Measurements from ENCODE around the gene HFE.
"Not testable (repeated sequence)": the region's sequence is repeated elsewhere in the genome, so short reads cannot be mapped to it uniquely, and the experiment has no call there.

Gene HFE

DNA sequence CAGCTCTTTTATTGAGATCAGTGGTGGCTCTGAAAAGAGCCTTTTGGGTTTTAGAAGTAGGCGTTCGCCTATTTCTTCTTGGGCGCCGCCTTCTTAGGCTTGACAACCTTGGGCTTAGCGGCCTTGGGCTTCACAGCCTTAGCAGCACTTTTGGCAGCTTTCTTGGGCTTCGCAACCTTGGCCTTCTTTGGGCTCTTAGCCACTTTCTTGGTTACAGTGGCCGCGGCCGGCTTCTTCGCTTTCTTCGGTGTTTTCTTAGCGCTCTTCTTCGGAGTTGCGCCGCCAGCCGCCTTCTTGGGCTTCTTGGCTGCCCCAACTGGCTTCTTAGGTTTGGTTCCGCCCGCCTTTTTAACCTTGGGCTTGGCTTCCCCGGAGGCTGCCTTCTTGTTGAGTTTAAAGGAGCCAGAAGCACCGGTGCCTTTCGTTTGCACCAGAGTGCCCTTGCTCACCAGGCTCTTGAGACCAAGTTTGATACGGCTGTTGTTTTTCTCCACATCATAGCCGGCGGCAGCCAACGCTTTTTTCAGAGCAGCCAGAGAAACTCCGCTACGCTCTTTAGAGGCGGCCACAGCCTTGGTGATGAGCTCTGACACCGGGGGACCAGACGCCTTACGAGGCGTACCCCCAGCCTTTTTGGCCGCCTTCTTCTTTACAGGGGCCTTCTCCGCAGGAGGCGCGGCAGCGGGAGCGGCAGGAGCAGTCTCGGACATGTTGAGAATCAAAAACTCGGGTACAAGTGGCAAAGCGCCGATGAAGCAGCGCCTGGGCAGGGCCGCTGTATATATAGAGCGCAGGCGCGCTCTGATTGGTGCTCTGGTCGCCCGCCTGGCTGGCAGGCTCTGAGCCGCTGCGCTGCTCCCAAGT lies 31.3 kb upstream of the HFE start:
- in situ Hi-C loops (cut with HindIII; ENCODE audit: low sequenced_read_pairs), result no loop called here
- TF ChIP-seq, protein P1, sequence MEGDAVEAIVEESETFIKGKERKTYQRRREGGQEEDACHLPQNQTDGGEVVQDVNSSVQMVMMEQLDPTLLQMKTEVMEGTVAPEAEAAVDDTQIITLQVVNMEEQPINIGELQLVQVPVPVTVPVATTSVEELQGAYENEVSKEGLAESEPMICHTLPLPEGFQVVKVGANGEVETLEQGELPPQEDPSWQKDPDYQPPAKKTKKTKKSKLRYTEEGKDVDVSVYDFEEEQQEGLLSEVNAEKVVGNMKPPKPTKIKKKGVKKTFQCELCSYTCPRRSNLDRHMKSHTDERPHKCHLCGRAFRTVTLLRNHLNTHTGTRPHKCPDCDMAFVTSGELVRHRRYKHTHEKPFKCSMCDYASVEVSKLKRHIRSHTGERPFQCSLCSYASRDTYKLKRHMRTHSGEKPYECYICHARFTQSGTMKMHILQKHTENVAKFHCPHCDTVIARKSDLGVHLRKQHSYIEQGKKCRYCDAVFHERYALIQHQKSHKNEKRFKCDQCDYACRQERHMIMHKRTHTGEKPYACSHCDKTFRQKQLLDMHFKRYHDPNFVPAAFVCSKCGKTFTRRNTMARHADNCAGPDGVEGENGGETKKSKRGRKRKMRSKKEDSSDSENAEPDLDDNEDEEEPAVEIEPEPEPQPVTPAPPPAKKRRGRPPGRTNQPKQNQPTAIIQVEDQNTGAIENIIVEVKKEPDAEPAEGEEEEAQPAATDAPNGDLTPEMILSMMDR (IDR thresholded peaks at IDR 0.05; ENCODE audit: low read depth, low read length), result no peak
- peak overlapping the region; percentile 61 for H3K4me3 ChIP-seq (ENCODE audit: low read depth, low read length)
- peak; percentile 95 for DNase-seq (ENCODE audit: low read depth, low spot score)

DNA sequence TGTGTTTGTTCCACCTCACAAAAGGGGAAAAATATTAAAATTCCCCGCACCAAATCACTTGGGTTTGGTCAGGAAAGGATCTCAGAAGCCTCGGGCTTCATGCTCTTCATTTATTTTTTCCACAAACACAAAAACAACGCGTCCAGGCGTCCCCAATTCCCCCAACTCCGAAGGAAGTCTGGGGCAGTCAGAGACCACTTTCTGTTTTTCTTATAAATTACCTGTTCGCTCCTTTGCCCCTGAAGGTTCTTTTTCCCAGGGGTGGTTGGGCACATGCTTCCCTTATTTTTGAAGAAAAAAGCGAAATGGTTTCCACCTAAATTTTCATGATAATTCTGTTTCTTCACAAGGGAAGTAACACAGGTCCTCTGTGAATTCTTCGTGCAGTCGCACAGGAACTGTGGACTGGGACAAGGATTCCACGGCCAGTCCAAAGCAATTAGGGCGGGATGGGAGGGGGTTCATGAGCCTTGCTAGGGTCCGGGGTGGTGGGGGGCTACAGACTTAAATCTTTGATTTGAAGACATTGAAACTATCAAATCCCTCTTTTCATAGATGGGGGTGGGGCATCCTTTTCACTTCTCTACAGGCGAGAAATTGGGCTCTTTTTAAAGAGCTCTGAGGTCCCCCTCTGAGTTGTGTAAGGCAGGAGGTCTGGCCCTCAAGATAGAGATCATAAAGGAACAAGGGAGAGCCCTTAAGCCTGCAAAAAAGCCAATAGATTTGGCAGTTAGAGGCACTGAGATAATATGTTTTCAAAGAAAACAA lies 30.5 kb upstream of the HFE start:
- DNase-seq (ENCODE audit: low read depth, low spot score), result peak; percentile 59
- H3K4me3 ChIP-seq (ENCODE audit: low read depth, low read length), result peak overlapping the region; percentile 61
- in situ Hi-C loops (cut with HindIII; ENCODE audit: low sequenced_read_pairs), result no loop called here
- TF ChIP-seq, protein P1 (IDR thresholded peaks at IDR 0.05; ENCODE audit: low read depth, low read length), result no peak

DNA sequence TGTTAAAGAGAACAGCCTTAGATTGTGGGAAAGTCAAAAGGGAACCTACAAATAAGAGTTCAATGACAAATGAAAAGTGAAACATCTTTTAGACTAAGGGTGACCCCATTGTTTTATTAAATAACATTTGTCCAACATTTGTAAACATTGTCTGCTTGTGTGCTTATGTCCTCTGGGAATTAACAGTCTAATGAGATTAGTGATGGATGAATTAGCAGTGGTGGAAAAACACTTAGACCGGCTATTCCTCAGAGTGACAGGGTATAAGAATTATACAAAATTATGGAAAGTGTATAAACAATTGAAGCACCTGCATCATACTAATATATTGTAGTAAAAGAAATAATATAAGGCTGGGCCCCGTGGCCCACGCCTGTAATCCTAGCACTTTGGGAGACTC lies 29.3 kb upstream of the HFE start:
- no peak overlapping the region for H3K4me3 ChIP-seq (ENCODE audit: low read depth, low read length)
- no peak for DNase-seq (ENCODE audit: low read depth, low spot score)
- TF ChIP-seq, protein P1 (IDR thresholded peaks at IDR 0.05; ENCODE audit: low read depth, low read length), result no peak
- in situ Hi-C loops (cut with HindIII; ENCODE audit: low sequenced_read_pairs), result no loop called here

GRCh38 chr6:26058477-26059033 lies 28.7 kb upstream of the HFE start:
- H3K4me3 ChIP-seq (ENCODE audit: low read depth, low read length); in situ Hi-C loops (cut with HindIII; ENCODE audit: low sequenced_read_pairs); DNase-seq (ENCODE audit: low read depth, low spot score): not testable (repeated sequence)

DNA sequence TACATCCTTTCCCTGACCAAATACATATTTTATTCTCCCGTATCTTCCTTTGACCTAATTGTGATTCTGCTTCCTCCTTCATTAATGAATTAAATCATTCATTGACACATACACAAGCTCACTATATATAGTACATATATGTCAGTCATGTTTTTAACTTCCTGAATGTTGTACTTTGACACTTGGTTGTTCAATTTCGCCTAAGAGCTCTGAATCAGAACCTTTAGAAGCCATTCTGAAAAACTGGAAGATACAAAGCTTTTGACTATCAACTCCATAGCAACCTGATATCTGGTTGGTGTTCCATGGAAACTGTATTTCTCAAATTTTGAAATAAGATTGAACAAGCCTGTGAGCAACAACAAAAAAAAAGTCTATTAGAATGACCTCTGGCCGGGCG lies 27.3 kb upstream of the HFE start:
- in situ Hi-C loops (cut with HindIII; ENCODE audit: low sequenced_read_pairs), result loop anchor here (5.0 kb wide), 1 partner anchor 37 kb away; no protein-coding TSS in a partner anchor
- no peak overlapping the region for H3K4me3 ChIP-seq (ENCODE audit: low read depth, low read length)
- TF ChIP-seq, protein P1 (IDR thresholded peaks at IDR 0.05; ENCODE audit: low read depth, low read length), result no peak
- DNase-seq (ENCODE audit: low read depth, low spot score), result no peak

DNA sequence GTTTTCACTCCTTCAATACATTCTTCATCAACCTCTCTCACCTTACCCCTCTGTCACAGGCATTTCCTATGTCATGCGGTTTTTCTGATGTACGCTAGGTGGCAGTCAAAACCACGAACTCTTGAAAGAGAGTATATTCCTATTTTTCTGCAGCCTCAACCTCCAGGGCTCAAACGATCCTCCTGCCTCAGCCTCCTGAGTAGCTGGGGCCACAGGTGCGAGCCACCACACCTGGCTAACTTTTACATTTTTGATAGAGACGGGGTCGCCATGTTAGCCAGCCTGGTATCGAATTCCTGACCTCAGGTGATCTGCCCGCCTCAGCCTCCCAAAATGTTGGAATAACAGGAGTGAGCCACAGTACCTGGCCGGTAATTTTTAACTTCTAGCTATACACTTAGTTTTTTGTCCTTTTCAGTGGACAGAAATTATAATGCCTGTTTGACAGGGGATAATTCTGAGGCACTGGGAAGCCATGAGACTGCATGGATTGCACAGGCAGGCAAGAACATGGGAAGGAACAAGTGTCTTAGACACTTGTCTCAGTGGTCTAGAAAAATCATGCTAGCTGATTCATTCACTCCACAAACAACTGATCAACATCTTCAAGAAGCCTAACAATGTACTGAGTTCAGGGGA lies 22.5 kb upstream of the HFE start:
- DNase-seq (ENCODE audit: low read depth, low spot score), result peak; percentile 45
- TF ChIP-seq, protein P1 (IDR thresholded peaks at IDR 0.05; ENCODE audit: low read depth, low read length), result peak; percentile 72
- in situ Hi-C loops (cut with HindIII; ENCODE audit: low sequenced_read_pairs), result loop anchor here (5.0 kb wide), 1 partner anchor 33 kb away; no protein-coding TSS in a partner anchor
- no peak overlapping the region for H3K4me3 ChIP-seq (ENCODE audit: low read depth, low read length)

Data from astrocyte of the spinal cord (primary cell).